HepG2 (cell line): ENCODE results near the gene KDM7A. TPM values are rescaled to one million over a fixed set of nuclear protein-coding genes. Genes with fewer than 3 reads are reported as not detected.

Source experiments
- ATAC-seq: fragments of 200-7000 bp; cut with Tn5 transposase; 3 replicates; pipeline ENCODE4 v1.9.1; 2020; ENCODE audit warnings: mild to moderate bottlenecking, moderate library complexity
- BruUV-seq: library from RNA; stranded (reverse); fragments of 400-500 nt; replicated peaks from 2 replicates; lab custom pipeline; 2021; lab: Mats Ljungman, UMichigan
- CTCF ChIA-PET: fragments of 300-600 bp; formaldehyde crosslinking; extraction: SDS; loops from one replicate; lab custom pipeline; 2021; ENCODE audit warnings: low total read pairs, inconsistent platforms, low intra/inter-chr PET ratio; lab: Yijun Ruan, JAX
- POLR2A ChIA-PET: fragments of 350-600 bp; sonication (Branson Sonifier 250); formaldehyde crosslinking; loops from one replicate; lab custom pipeline; 2020; ENCODE audit warnings: antibody characterized with exemption, inconsistent platforms; lab: Yijun Ruan, JAX
- DNase-seq: peaks from one replicate; pipeline ENCODE4 v3.0.0-alpha.2; 2015; ENCODE audit warnings: low spot score
- FAIRE-seq: peaks from 3 replicates; lab custom pipeline; 2011; peaks lifted over from hg19 to GRCh38; lab: Jason Lieb, UNC
- H2AFZ ChIP-seq: one replicate; pipeline ENCODE4 v1.6.1; 2011; ENCODE audit warnings: low read length, inconsistent platforms
- H3K27ac ChIP-seq: fragments of 300-600 bp; 3 replicates; pipeline ENCODE4 v1.8.0; 2011; ENCODE audit warnings: mixed run types, mild to moderate bottlenecking, mixed read lengths, low read length, inconsistent platforms; ENCODE audit not compliant: insufficient read depth; ENCODE audit errors: extremely low read length
- H3K27me3 ChIP-seq, 2 experiments: fragments of 200-600 bp in 1 of 2; 2 replicates in 1 of 2; 3 replicates in 1 of 2; pipeline versions ENCODE4 v1.6.0 to v1.8.0; 2011; ENCODE audit warnings: low read length in 2 of 2, mild to moderate bottlenecking in 2 of 2, moderate library complexity in 2 of 2, inconsistent platforms in 1 of 2; ENCODE audit not compliant: insufficient read depth in 2 of 2, control insufficient read depth in 1 of 2
- H3K36me3 ChIP-seq, 2 experiments: fragments of 200-600 bp in 1 of 2; replicated peaks in 1 of 2; 2 replicates in 1 of 2; 3 replicates in 1 of 2; pipeline versions ENCODE4 v1.5.1 to v1.8.0; 2011; ENCODE audit warnings: low read length in 2 of 2, inconsistent platforms in 1 of 2; ENCODE audit not compliant: insufficient read depth in 2 of 2, control insufficient read depth in 1 of 2
- H3K4me1 ChIP-seq: 2 replicates; pipeline ENCODE4 v1.5.1; 2012; ENCODE audit warnings: low read length, inconsistent platforms; ENCODE audit not compliant: insufficient read depth
- H3K4me2 ChIP-seq: 2 replicates; pipeline ENCODE4 v1.6.0; 2011; ENCODE audit warnings: low read depth, low read length, inconsistent platforms
- H3K4me3 ChIP-seq, 3 experiments: fragments of 200-600 bp in 1 of 3; sonication (generic), shearing (Covaris generic) in 1 of 3; replicated peaks in 1 of 3; 2 replicates each; pipeline ENCODE4 v1.5.1; 2011 to 2016; ENCODE audit warnings: low read length in 3 of 3, inconsistent platforms in 2 of 3, low read depth in 2 of 3, mild to moderate bottlenecking in 2 of 3, control low read depth in 1 of 3, mixed read lengths in 1 of 3; ENCODE audit not compliant: insufficient read depth in 1 of 3
- H3K79me2 ChIP-seq: one replicate; pipeline ENCODE4 v1.6.1; 2011; ENCODE audit warnings: low read length, inconsistent platforms; ENCODE audit not compliant: insufficient read depth
- H3K9ac ChIP-seq: 2 replicates; pipeline ENCODE4 v1.6.0; 2011; ENCODE audit warnings: mild to moderate bottlenecking, low read depth, low read length, inconsistent platforms; ENCODE audit not compliant: insufficient read depth
- H3K9me3 ChIP-seq: 2 replicates; pipeline ENCODE4 v1.5.1; 2012; ENCODE audit warnings: mild to moderate bottlenecking, low read length
- H4K20me1 ChIP-seq: 2 replicates; pipeline ENCODE4 v1.6.0; 2011; ENCODE audit warnings: inconsistent platforms, mild to moderate bottlenecking, low read length, moderate library complexity; ENCODE audit not compliant: insufficient read depth
- CBX1 ChIP-seq: IDR thresholded peaks from one replicate; pipeline ENCODE4 v1.6.1; 2016; ENCODE audit warnings: antibody characterized with exemption, low read depth
- ETV6 ChIP-seq: sonication (generic); formaldehyde crosslinking; conservative IDR thresholded peaks from 2 replicates; pipeline ENCODE4 v1.4.0; 2020; ENCODE audit warnings: missing genetic modification reagents
- GMEB2 ChIP-seq: IDR thresholded peaks from 2 replicates; pipeline ENCODE4 v1.6.1; 2016; ENCODE audit warnings: missing biosample characterization, missing genetic modification reagents, low read depth
- HNRNPLL ChIP-seq: fragments of 200-400 bp; formaldehyde crosslinking; IDR thresholded peaks from 2 replicates; pipeline ENCODE4 v1.6.1; 2017; ENCODE audit warnings: mild to moderate bottlenecking, low read depth, low read length; ENCODE audit not compliant: poor library complexity, severe bottlenecking
- IRX3 ChIP-seq: sonication (generic); formaldehyde crosslinking; IDR thresholded peaks from 2 replicates; pipeline ENCODE4 v1.8.1; 2023; ENCODE audit warnings: mild to moderate bottlenecking, low read depth, missing genetic modification reagents, borderline replicate concordance
- NBN ChIP-seq: fragments of 450-650 bp; conservative IDR thresholded peaks from 2 replicates; pipeline ENCODE4 v1.6.1; 2017
- TAF1 ChIP-seq: sonication (generic); formaldehyde crosslinking; IDR thresholded peaks from 2 replicates; pipeline ENCODE4 v1.4.0; 2020; ENCODE audit warnings: missing genetic modification reagents
- ZMYM4 ChIP-seq: sonication (generic); formaldehyde crosslinking; IDR thresholded peaks from 2 replicates; pipeline ENCODE4 v1.8.1; 2023; ENCODE audit warnings: mild to moderate bottlenecking, missing genetic modification reagents
- ZNF281 ChIP-seq: sonication (generic); formaldehyde crosslinking; IDR thresholded peaks from 2 replicates; pipeline ENCODE4 v1.4.0; 2020; ENCODE audit warnings: missing genetic modification reagents, borderline replicate concordance
- ZNF414 ChIP-seq: sonication (generic); formaldehyde crosslinking; IDR thresholded peaks from 2 replicates; pipeline ENCODE4 v1.5.0; 2020; ENCODE audit warnings: missing genetic modification reagents
- ZNF644 ChIP-seq: IDR thresholded peaks from 2 replicates; pipeline ENCODE4 v1.6.1; 2016; ENCODE audit warnings: low read depth
- WGBS: methylation state at CpG from one replicate; pipeline ENCODE4 v1.1.6; 2017; ENCODE audit warnings: low lambda C conversion rate; 5-methylcytosine and 5-hydroxymethylcytosine counted together
- in situ Hi-C: cut with HindIII; loops from 2 replicates; pipeline ENCODE4 v1.10.0; 2017; ENCODE audit warnings: low pct_unique_long_range_greater_than_20kb; ENCODE audit not compliant: extremely low pct_ligation_motif_present
- intact Hi-C: fragments of 100-400 bp; cut with micrococcal nuclease; formaldehyde crosslinking; loops from one replicate; pipeline ENCODE4 v1.10.0; 2022; ENCODE audit not compliant: unreplicated experiment
- polyA plus RNA-seq, 8 experiments: library from polyadenylated mRNA; depleted of rRNA in 3 of 8; stranded (reverse) in 7 of 8; unstranded in 1 of 8; fragments of >200 nt; fragmentation: Illumina TruSeq in 4 of 8; extraction: Trizol in 4 of 8; gene quantifications; 2 replicates each; pipeline versions ENCODE4 v1.2.1 to v1.2.3, GENCODE V29; 2011 to 2016; ENCODE audit warnings: low read depth in 4 of 8, missing spikeins in 1 of 8, mixed read lengths in 1 of 8; ENCODE audit not compliant: insufficient read depth in 1 of 8
- total RNA-seq, 5 experiments: library from RNA; depleted of rRNA; stranded (reverse); fragments of >200 nt; fragmentation: Illumina TruSeq; extraction: Trizol; gene quantifications; 2 replicates each; pipeline ENCODE4 v1.2.3, GENCODE V29; 2016; ENCODE audit warnings: low read depth in 1 of 5

KDM7A gene
- total and polyA plus RNA-seq, 2 of the 13 experiments (the other 11 are each of a cell fraction or from before 2014, with no cell fraction given): 10.8 to 16.8 TPM

- no TSS peak for BruUV-seq
- FAIRE-seq (no peak), ATAC-seq (no peak), DNase-seq (no peak)
- CTCF ChIA-PET: no interaction called here
- Histone ChIP-seq H3K4me1 (peaks cover 24% of the 10 kb centered on the region), H2AFZ (no peak overlapping the region), H4K20me1 (no peaks in the 10 kb centered on the region), H3K9ac (no peak overlapping the region), H3K27me3 (peaks cover 0 to 5% of the 10 kb centered on the region in 2 experiments; a peak in 1 of 5 replicates), H3K79me2 (no peaks in the 10 kb centered on the region)
- in situ Hi-C loops (no loop called here), intact Hi-C loops (no loop called here)
- TF ChIP-seq ZNF414 (no peak), GMEB2 (no peak), NBN (no peak), ETV6 (CRISPR knock-in tag) (no peak), ZNF281 (CRISPR knock-in tag) (no peak), ZMYM4 (no peak), HNRNPLL (no peak), CBX1 (no peak), TAF1 (no peak), IRX3 (CRISPR knock-in tag) (no peak), ZNF644 (no peak)
- TF ChIP-seq, all 625 proteins: peak for 0
- H3K36me3 ChIP-seq: no peaks in the 10 kb centered on the region
- POLR2A ChIA-PET: no interaction called here
- H3K4me3 ChIP-seq: no peak overlapping the region
- WGBS: 66% methylated on average over 2 of the region's 2 CpGs
- no peak overlapping the region for H3K4me2 ChIP-seq
- no peak overlapping the region for H3K27ac ChIP-seq
- peaks cover 15% of the 10 kb centered on the region for H3K9me3 ChIP-seq
Measured at GRCh38 chr7:140068033-140068432, 108.8 kb downstream of the KDM7A start.
